ENCODE measurements around the gene LRP6. TPM values are rescaled to one million over a fixed set of nuclear protein-coding genes. Genes with fewer than 3 reads are reported as not detected.

Gene LRP6
- total RNA-seq, 1 donor from 2014 or later = 15.2 TPM

- no peak for DNase-seq (ENCODE audit: low read depth)
- Histone ChIP-seq H3K36me3 (ENCODE audit: control insufficient read depth, insufficient read depth, low read length) (no peaks in the 10 kb centered on the region), H3K4me3 (ENCODE audit: low read depth, low read length) (no peak overlapping the region), H3K27me3 (ENCODE audit: control insufficient read depth, insufficient read depth, low read length) (no peaks in the 10 kb centered on the region)
- TF ChIP-seq CTCF (IDR thresholded peaks at IDR 0.05; ENCODE audit: insufficient read depth, low read length, poor library complexity, severe bottlenecking) = no peak
These were observed 57.2 kb downstream of the LRP6 start for GRCh38 chr12:12209675-12210074.

GRCh38 chr12:12209043-12209442 lies 57.8 kb downstream of the LRP6 start:
- Histone ChIP-seq H3K36me3 (ENCODE audit: control insufficient read depth, insufficient read depth, low read length) (no peaks in the 10 kb centered on the region), H3K27me3 (ENCODE audit: control insufficient read depth, insufficient read depth, low read length) (no peaks in the 10 kb centered on the region), H3K4me3 (ENCODE audit: low read depth, low read length) (no peak overlapping the region)
- no peak for TF ChIP-seq CTCF (IDR thresholded peaks at IDR 0.05; ENCODE audit: insufficient read depth, low read length, poor library complexity, severe bottlenecking)
- DNase-seq (ENCODE audit: low read depth) = no peak

- no peaks in the 10 kb centered on the region for H3K36me3 ChIP-seq (ENCODE audit: control insufficient read depth, insufficient read depth, low read length)
- TF ChIP-seq CTCF (IDR thresholded peaks at IDR 0.05; ENCODE audit: insufficient read depth, low read length, poor library complexity, severe bottlenecking) = no peak
- H3K4me3 ChIP-seq (ENCODE audit: low read depth, low read length) = no peak overlapping the region
- no peaks in the 10 kb centered on the region for H3K27me3 ChIP-seq (ENCODE audit: control insufficient read depth, insufficient read depth, low read length)
- no peak for DNase-seq (ENCODE audit: low read depth)
These were observed 59.1 kb downstream of the LRP6 start for GRCh38 chr12:12207746-12208145.

DNA sequence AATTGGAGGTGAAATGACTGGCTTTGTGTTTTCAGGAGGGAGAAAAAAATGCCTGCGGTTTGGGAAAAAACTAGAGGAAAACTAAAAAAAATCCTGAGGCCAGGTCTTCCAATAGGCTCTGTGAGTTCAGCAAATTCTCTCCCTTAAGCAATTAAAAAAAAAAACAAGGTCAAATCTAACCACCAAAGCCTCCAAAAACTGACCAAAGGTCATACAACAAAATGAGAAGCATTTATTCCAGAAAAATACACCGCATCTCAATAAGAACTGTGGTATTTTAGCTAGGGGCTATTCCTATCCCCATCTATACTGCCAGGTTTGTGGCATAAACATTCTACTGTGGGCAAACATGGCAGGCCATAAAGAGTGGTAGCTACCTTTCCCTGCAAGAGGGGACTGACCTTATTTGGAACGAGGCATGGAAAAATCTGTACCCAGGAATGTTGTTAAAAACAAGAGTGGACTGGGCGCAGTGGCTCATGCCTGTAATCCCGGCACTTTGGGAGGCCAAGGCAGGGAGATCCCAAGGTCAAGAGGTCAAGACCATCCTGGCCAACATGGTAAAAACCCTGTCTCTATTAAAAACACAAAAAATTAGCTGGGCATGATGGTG lies 60.0 kb downstream of the LRP6 start:
- H3K36me3 ChIP-seq (ENCODE audit: control insufficient read depth, insufficient read depth, low read length) = no peaks in the 10 kb centered on the region
- no peak for DNase-seq (ENCODE audit: low read depth)
- no peak for TF ChIP-seq CTCF (IDR thresholded peaks at IDR 0.05; ENCODE audit: insufficient read depth, low read length, poor library complexity, severe bottlenecking)

GRCh38 chr12:12202747-12203146 lies 64.1 kb downstream of the LRP6 start:
- TF ChIP-seq CTCF (IDR thresholded peaks at IDR 0.05; ENCODE audit: insufficient read depth, low read length, poor library complexity, severe bottlenecking) = no peak
- no peaks in the 10 kb centered on the region for H3K36me3 ChIP-seq (ENCODE audit: control insufficient read depth, insufficient read depth, low read length)
- H3K27me3 ChIP-seq (ENCODE audit: control insufficient read depth, insufficient read depth, low read length) = no peaks in the 10 kb centered on the region
- H3K4me3 ChIP-seq (ENCODE audit: low read depth, low read length) = no peak overlapping the region
- DNase-seq (ENCODE audit: low read depth) = no peak

More for the DNA sequence above, 60.0 kb downstream of the LRP6 start:
- H3K4me3 ChIP-seq (ENCODE audit: low read depth, low read length) = no peak overlapping the region
- no peaks in the 10 kb centered on the region for H3K27me3 ChIP-seq (ENCODE audit: control insufficient read depth, insufficient read depth, low read length)

DNA sequence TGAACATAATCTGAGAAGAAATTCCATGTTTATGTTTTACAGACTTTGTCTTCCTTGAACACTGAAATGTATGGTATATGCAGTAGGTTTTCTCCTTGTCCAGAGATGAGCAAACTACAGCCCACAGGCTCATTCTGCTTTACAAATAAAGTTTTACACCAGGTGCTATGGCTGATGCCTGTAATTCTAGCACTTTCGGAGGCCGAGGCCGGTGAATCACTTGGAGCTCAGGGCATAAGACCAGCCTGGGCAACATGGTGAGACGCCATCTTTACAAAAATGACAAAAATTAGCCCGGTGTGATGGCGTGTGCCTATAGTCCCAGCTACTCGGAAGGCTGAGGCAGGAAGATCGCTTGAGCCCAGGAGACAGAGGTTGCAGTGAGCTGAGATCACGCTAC lies 64.7 kb downstream of the LRP6 start:
- Histone ChIP-seq H3K36me3 (ENCODE audit: control insufficient read depth, insufficient read depth, low read length) (no peaks in the 10 kb centered on the region), H3K4me3 (ENCODE audit: low read depth, low read length) (no peak overlapping the region), H3K27me3 (ENCODE audit: control insufficient read depth, insufficient read depth, low read length) (no peaks in the 10 kb centered on the region)
- no peak for TF ChIP-seq CTCF (IDR thresholded peaks at IDR 0.05; ENCODE audit: insufficient read depth, low read length, poor library complexity, severe bottlenecking)
- no peak for DNase-seq (ENCODE audit: low read depth)
